Activated CD8-positive, alpha-beta T cell treated with anti-CD3 and anti-CD28 coated beads for 36 hours (primary cell): Measurements from ENCODE around the gene CYBA. TPM values are rescaled to one million over a fixed set of nuclear protein-coding genes. Genes with fewer than 3 reads are reported as not detected.

ENCODE experiments used
- ATAC-seq: fragments of 200-7000 bp; cut with Tn5 transposase; one replicate; pipeline ENCODE4 v1.10.0; 2021; ENCODE audit warnings: mild to moderate bottlenecking, moderate library complexity
- CTCF ChIA-PET: fragments of 350-600 bp; sonication (Branson Sonifier 250); formaldehyde crosslinking; loops from one replicate; lab custom pipeline; 2021; ENCODE audit warnings: antibody characterized with exemption; lab: Charles Lee
- POLR2A ChIA-PET: fragments of 350-600 bp; sonication (Branson Sonifier 250); formaldehyde crosslinking; loops from one replicate; lab custom pipeline; 2021; ENCODE audit warnings: antibody characterized with exemption; lab: Charles Lee
- DNase-seq: peaks from one replicate; pipeline ENCODE4 v3.0.0-alpha.2; 2020
- H3K27ac Mint-ChIP-seq: one replicate; pipeline ENCODE4 v1.8.0; 2021; ENCODE audit warnings: mild to moderate bottlenecking, mixed read lengths
- H3K27me3 Mint-ChIP-seq: one replicate; pipeline ENCODE4 v1.8.0; 2021; ENCODE audit warnings: mixed read lengths
- H3K36me3 Mint-ChIP-seq: one replicate; pipeline ENCODE4 v1.8.0; 2021; ENCODE audit warnings: low read depth, mixed read lengths
- H3K4me1 Mint-ChIP-seq: one replicate; pipeline ENCODE4 v1.8.0; 2021; ENCODE audit warnings: low read depth, mixed read lengths
- H3K4me3 Mint-ChIP-seq: one replicate; pipeline ENCODE4 v1.8.0; 2021; ENCODE audit warnings: mild to moderate bottlenecking, moderate library complexity, mixed read lengths
- H3K9me3 Mint-ChIP-seq: one replicate; pipeline ENCODE4 v1.8.0; 2021; ENCODE audit warnings: mixed read lengths
- intact Hi-C: fragments of 100-400 bp; cut with micrococcal nuclease; formaldehyde crosslinking; loops from one replicate; pipeline ENCODE4 v1.10.0; 2022
- total RNA-seq, 2 experiments: library from RNA; stranded (reverse); gene quantifications; one replicate each; pipeline ENCODE4 v1.2.3, GENCODE V29; 2021
- TF ChIP-seq, protein P1 (sequence below): fragments of 200-600 bp; IDR thresholded peaks from one replicate; pipeline ENCODE4 v1.8.0; 2022; ENCODE audit warnings: antibody characterized with exemption, mild to moderate bottlenecking

Gene CYBA
- total RNA-seq, 2 experiments from 2014 or later = 230 to 236 TPM

DNA sequence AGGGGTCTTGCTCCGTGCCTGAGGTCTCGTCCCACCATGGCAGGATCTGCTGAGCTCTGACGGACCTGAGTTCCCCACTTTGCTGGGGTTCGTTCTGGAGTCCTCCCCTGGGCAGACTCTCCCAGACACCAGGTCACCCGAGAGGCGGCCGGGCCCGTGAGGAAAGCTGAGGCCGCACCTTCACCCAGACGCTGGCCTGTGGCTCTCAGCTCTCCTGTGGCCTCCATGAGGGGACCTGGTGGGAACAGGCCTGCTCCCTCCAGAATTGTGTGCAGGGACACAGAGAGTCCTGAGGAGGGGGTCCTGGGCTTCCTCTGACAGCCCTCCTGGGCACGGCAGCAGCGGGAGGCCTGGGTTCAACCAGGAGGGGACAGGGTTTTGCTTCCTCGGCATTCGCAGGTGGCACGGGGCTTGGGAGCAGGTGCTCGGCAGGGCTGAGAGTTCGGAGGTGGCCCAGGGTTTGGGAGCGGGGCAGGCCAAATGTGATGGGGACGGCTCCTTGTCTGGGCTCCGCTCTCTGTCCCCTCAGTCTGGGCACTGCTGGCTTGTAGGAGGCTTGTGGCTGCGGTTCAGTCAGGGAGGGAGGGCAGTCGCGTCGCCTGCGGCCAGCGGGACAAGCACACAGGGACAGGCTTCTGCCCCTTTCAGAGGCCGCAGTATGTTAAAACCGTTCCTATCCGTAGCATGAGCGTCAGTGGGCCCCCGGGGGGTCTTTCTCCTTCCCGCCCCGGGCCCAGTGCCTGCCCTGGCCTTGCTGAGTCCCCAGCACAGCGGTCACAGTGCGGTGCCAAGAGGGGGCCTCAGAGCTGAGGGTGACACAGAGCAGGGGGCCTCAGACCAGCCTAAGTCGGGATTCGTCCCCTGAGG is 43.6 kb upstream of the CYBA start:
- no peak for DNase-seq
- peaks cover 43% of the 10 kb centered on the region for H3K4me1 Mint-ChIP-seq
- no peaks in the 10 kb centered on the region for H3K27me3 Mint-ChIP-seq
- intact Hi-C loops = no loop called here
- H3K27ac Mint-ChIP-seq = no peak overlapping the region
- POLR2A ChIA-PET = interaction anchor here (1.1 to 3.5 kb wide), 3 partner anchors 9 to 14 kb away, joined by 3 to 21 read pairs (median 5); partner anchors contain the start of genes CTU2 and RNF166
- ATAC-seq = no peak
- TF ChIP-seq, protein P1, sequence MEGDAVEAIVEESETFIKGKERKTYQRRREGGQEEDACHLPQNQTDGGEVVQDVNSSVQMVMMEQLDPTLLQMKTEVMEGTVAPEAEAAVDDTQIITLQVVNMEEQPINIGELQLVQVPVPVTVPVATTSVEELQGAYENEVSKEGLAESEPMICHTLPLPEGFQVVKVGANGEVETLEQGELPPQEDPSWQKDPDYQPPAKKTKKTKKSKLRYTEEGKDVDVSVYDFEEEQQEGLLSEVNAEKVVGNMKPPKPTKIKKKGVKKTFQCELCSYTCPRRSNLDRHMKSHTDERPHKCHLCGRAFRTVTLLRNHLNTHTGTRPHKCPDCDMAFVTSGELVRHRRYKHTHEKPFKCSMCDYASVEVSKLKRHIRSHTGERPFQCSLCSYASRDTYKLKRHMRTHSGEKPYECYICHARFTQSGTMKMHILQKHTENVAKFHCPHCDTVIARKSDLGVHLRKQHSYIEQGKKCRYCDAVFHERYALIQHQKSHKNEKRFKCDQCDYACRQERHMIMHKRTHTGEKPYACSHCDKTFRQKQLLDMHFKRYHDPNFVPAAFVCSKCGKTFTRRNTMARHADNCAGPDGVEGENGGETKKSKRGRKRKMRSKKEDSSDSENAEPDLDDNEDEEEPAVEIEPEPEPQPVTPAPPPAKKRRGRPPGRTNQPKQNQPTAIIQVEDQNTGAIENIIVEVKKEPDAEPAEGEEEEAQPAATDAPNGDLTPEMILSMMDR = no peak
- peaks cover 10% of the 10 kb centered on the region for H3K36me3 Mint-ChIP-seq
- CTCF ChIA-PET = no interaction called here
- no peaks in the 10 kb centered on the region for H3K9me3 Mint-ChIP-seq
- H3K4me3 Mint-ChIP-seq = no peak overlapping the region

DNA sequence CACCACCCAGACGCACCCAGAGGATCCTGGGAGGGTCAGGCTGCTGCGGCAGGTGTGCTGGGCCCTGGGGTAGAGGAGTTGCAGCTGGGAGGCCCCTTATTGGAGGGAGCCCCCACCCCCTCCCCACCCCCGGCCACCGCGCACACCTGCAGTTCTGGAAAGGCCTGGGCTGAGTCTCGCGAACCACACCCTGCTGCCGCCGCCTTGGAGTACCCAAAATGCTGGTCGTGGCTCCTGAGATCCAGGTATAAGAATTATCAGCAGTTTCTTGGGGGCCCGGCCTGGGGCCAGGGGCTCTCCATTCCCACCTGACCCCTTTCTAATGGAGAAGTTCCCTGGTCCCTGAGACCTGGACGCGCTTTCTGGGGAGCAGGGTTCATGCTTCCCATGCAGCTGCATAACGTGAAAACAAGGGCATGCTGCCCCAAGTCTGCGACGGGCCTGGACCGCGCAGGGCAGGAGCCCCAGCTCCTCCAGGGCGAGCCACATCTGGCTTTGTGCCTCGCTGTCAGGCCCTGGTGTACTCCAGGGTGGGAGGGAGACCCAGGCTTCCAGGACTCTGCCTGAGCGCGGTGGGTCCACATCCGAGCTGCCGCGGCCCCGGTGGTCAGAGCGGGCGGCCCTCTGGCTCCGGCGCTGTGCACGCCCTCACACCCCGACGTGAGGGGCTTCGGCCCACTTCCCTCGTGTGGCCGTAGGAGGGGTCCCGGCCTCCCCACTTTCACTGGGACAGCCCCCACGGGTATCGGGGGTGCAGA is 42.7 kb upstream of the CYBA start:
- TF ChIP-seq, protein P1 = no peak
- Mint-ChIP-seq H3K36me3 (peaks cover 10% of the 10 kb centered on the region), H3K9me3 (no peaks in the 10 kb centered on the region), H3K4me1 (peaks cover 40% of the 10 kb centered on the region), H3K4me3 (no peak overlapping the region), H3K27ac (no peak overlapping the region), H3K27me3 (no peaks in the 10 kb centered on the region)
- CTCF ChIA-PET = no interaction called here
- intact Hi-C loops = no loop called here
- DNase-seq = no peak
- POLR2A ChIA-PET = interaction anchor here (1.1 to 3.5 kb wide), 3 partner anchors 10 to 13 kb away, joined by 3 to 21 read pairs (median 5); partner anchors contain the start of genes CTU2 and RNF166
- no peak for ATAC-seq

DNA sequence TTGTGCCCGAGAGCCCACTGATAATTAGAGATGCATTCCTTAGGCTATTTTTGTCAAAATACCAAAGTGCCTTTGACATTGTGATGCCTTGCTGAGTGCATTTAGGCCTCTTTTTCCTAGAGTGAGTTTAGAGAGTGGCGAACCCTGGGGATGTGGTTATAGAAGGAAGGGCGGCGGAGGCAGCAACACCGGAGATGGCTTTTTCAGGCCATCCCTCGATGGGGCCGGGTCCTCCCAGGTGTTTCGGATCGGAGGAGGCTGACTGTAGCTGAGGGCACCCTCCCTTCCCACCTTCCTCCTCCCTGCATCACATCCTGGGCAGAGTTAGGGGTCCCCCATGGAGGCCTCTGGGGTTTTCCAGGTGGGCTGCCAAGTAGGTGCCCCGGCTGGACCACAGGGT is 42.0 kb upstream of the CYBA start:
- no peaks in the 10 kb centered on the region for H3K27me3 Mint-ChIP-seq
- H3K4me3 Mint-ChIP-seq = no peak overlapping the region
- CTCF ChIA-PET = no interaction called here
- H3K27ac Mint-ChIP-seq = no peak overlapping the region
- DNase-seq (no peak), ATAC-seq (no peak)
- POLR2A ChIA-PET = interaction anchor here (0.7 to 3.5 kb wide), 3 partner anchors 8 to 11 kb away, joined by 3 to 21 read pairs (median 6); no protein-coding TSS in a partner anchor
- peaks cover 34% of the 10 kb centered on the region for H3K4me1 Mint-ChIP-seq
- intact Hi-C loops = no loop called here
- TF ChIP-seq, protein P1 = no peak
- H3K36me3 Mint-ChIP-seq = peaks cover 4% of the 10 kb centered on the region
- H3K9me3 Mint-ChIP-seq = no peaks in the 10 kb centered on the region

DNA sequence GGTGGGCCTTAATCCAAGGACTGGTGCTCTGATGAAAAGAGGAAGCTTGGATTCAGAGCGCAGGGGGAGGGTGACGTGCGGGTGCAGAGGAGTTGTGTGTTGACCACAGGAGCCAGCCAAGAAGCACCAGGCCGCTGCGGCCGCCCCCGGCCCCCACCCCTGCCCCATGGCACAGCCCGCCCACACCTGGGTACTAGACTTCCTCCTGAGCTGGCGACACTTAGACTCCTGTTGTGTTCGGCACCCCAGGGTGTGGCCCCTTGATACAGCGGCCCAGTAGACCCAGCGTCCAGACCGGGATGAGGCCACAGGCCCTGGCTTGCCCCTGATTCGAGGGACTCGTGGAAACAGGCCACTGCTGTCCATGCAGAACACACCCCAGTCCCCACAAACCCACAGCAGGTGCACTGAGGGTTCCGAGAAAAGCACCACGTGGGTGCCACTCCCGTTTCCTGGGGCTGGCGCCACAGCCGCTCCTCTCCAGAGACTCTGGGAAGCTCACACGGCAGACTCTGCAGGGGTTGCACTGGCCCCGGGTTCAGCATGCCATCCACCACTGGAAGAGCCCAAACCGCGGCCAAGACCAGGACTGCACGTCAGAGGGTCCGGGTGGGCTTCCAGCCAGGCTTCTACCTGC is 41.2 kb upstream of the CYBA start:
- ChIA-PET POLR2A (interaction anchor here (0.7 to 3.5 kb wide), 3 partner anchors 9 to 11 kb away, joined by 3 to 21 read pairs (median 6); no protein-coding TSS in a partner anchor), CTCF (interaction anchor here (0.7 kb wide), 1 partner anchor 51 kb away, joined by 3 read pairs; no protein-coding TSS in a partner anchor)
- Mint-ChIP-seq H3K9me3 (no peaks in the 10 kb centered on the region), H3K27me3 (no peaks in the 10 kb centered on the region), H3K27ac (peak overlapping the region; percentile 66), H3K4me1 (peaks cover 29% of the 10 kb centered on the region), H3K4me3 (no peak overlapping the region), H3K36me3 (no peaks in the 10 kb centered on the region)
- intact Hi-C loops = no loop called here
- TF ChIP-seq, protein P1 = no peak
- DNase-seq (peak; percentile 47), ATAC-seq (peak; percentile 34)
